GM12865 (cell line): Measurements from ENCODE around the gene ROR2.

Experiments
- DNase-seq: peaks from one replicate; pipeline ENCODE4 v3.0.0; 2010; ENCODE audit warnings: low read depth
- H3K4me3 ChIP-seq: 2 replicates; pipeline ENCODE4 v1.5.1; 2011; ENCODE audit warnings: mild to moderate bottlenecking, low read depth, low read length, control low read depth
- CTCF ChIP-seq: IDR thresholded peaks from 2 replicates; pipeline ENCODE4 v1.5.1; 2011; ENCODE audit warnings: low read length, control low read depth, low read depth, inconsistent platforms; ENCODE audit not compliant: insufficient read depth; ENCODE audit errors: missing control alignments

ROR2 gene

GRCh38 chr9:91732187-91733005 lies 217.6 kb downstream of the ROR2 start:
- no peak overlapping the region for H3K4me3 ChIP-seq
- TF ChIP-seq CTCF, result no peak
- peak; percentile 46 for DNase-seq

GRCh38 chr9:91730806-91731205 lies 219.2 kb downstream of the ROR2 start:
- no peak overlapping the region for H3K4me3 ChIP-seq
- DNase-seq, result no peak
- TF ChIP-seq CTCF, result no peak

- H3K4me3 ChIP-seq, result no peak overlapping the region
- no peak for DNase-seq
- no peak for TF ChIP-seq CTCF
Measured at GRCh38 chr9:91729558-91729842, 220.5 kb downstream of the ROR2 start.

- no peak overlapping the region for H3K4me3 ChIP-seq
- no peak for DNase-seq
- no peak for TF ChIP-seq CTCF
Measured at GRCh38 chr9:91727972-91728371, 222.1 kb downstream of the ROR2 start.

GRCh38 chr9:91727316-91727861 lies 222.6 kb downstream of the ROR2 start:
- H3K4me3 ChIP-seq, result no peak overlapping the region
- peak; percentile 61 for TF ChIP-seq CTCF
- peak; percentile 64 for DNase-seq

GRCh38 chr9:91726406-91727100 lies 223.5 kb downstream of the ROR2 start:
- DNase-seq, result no peak
- H3K4me3 ChIP-seq, result no peak overlapping the region
- TF ChIP-seq CTCF, result no peak
